GM13976 (cell line): ENCODE measurements around the gene COX17.

ENCODE experiments used
- DNase-seq: peaks from one replicate; pipeline ENCODE4 v3.0.0; 2012; ENCODE audit warnings: low spot score
- in situ Hi-C: fragments of 300-500 bp; cut with MboI; formaldehyde crosslinking; loops from one replicate; pipeline ENCODE4 v1.12.0; 2022; ENCODE audit warnings: low sequenced_read_pairs, mixed read lengths, inconsistent platforms; ENCODE audit not compliant: unreplicated experiment
- TF ChIP-seq, protein P1 (sequence below): IDR thresholded peaks from 2 replicates; pipeline ENCODE4 v1.5.1; 2012; ENCODE audit warnings: borderline replicate concordance, mild to moderate bottlenecking; ENCODE audit not compliant: insufficient read depth; ENCODE audit errors: extremely low read depth, missing control alignments, control extremely low read depth

Gene COX17

DNA sequence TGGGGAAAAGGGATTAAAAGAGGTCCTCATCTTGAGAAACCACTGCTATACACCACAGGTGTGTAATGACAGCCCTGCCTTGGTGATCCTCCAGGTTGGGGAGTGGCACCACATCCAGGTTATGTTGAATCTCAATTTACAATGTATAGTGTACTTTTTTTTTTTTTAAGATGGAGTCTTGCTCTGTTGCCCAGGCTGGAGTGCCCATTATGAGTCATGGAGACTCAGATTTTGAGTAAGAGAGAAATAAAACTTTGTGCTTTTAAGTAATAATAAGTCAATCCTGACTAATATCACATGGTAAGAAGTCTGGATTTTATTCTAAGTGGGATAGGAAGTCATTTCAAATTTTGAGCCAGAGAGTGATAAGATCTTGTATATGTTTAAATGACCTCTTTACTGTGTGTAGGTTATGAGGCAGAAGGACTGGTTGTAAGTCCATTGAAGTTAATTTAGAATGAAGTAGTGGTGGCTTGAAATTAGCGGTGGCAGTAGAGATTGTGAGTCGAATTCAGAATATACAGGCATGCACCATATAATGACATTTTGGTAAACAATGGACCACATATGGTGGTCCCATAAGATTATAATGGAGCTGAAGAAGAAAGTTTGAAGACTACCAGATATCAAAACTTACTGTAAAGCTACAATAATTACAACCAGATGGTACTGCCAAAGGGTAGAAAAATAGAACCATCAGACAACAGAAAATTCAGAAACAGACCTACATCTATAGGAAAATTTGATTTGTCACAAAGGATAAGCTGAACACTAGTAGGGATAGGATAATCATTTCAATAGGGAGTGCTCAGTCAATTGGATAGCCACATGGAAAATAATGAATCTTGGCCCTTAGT, 37.5 kb downstream of the COX17 start:
- in situ Hi-C loops = no loop called here
- no peak for DNase-seq
- TF ChIP-seq, protein P1, sequence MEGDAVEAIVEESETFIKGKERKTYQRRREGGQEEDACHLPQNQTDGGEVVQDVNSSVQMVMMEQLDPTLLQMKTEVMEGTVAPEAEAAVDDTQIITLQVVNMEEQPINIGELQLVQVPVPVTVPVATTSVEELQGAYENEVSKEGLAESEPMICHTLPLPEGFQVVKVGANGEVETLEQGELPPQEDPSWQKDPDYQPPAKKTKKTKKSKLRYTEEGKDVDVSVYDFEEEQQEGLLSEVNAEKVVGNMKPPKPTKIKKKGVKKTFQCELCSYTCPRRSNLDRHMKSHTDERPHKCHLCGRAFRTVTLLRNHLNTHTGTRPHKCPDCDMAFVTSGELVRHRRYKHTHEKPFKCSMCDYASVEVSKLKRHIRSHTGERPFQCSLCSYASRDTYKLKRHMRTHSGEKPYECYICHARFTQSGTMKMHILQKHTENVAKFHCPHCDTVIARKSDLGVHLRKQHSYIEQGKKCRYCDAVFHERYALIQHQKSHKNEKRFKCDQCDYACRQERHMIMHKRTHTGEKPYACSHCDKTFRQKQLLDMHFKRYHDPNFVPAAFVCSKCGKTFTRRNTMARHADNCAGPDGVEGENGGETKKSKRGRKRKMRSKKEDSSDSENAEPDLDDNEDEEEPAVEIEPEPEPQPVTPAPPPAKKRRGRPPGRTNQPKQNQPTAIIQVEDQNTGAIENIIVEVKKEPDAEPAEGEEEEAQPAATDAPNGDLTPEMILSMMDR = no peak

DNA sequence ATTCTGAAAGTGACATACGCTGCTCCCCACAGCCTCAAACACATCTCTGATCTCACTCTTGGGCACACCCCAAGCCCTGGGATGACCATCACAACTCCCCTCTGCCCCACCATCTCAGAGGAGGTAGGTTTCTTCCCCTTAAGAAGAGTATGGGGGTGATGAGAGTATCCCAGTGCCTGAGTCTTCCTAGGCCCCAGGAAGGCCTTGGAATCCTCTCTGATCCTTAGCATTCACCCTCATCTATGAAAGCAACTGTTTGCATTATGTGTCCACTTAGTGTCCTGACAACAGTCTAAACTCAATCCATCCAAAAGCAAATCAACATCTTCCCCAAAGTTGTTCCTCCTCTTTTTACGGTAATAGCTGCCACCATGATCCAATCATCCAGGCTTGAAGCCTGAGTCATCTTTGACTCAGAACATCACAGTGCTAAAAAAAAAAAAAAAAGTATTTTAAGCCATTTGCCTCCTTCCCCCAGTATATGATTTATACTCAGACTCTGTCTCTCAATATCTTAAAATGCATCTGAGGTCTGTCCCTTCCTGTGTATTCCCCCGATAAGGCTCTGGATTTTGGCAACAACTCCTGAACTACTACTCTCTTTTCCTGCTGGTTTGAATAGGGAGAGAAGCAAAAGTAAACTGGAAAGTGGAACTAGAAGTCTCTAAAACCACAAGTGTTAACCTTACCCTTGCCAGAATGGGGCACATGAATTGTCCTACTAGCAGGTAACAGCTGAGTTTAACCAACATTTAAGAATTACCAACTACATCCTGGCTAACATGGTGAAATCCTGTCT, 39.3 kb downstream of the COX17 start:
- in situ Hi-C loops = no loop called here
- TF ChIP-seq, protein P1 = no peak
- DNase-seq = no peak

DNA sequence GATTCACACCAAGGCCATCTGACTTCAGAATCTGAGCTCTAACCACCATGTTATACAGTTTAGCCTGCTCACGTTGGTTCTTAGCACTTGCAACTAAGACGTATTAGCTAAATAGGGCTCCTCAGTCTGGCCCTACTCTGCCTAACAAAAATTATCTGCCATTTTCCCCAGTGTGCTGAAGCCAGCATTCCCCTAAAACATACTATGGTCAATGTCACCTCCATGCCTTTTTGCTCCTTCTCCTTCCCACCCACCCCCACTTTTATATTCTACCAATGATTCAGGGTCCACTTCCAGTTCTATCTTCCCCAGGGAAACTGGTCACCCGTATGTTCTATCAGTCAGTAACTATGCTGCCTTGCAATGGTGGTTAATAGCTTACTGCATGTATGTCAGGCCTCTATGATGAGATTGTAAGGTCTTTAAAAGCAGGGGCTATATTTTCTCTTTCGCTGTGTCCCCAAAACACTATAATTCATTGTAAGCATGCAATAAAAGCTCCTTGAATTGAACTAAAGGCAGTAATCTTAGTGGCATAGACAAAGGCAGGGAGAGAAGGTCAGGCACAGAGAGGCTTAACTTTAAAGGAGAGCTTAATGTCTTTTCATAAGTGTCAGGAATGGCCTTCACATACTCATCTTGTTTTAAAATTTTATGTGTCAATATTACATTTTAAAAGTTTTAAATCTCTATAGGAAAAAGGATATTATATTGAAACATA, 40.2 kb downstream of the COX17 start:
- in situ Hi-C loops = no loop called here
- no peak for DNase-seq
- TF ChIP-seq, protein P1 = no peak

DNA sequence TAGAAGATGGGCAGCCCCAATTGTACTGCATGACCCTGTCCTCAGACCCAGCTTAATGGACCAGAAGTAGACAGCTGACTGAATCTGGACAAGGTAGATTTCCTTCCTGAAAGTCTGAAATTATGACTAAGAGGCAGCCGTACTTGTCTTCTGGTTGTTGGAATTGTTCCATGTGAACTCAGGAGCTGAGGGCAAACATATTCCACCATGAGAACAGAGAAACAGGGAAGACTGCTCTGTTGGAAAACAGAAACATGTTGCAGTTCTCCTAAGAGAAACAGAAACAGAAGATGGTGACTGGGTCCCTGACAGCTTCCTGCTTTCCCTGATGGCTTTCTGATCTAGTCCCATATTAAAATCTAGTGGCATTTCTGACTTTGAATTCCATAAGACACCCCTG, 41.0 kb downstream of the COX17 start:
- TF ChIP-seq, protein P1 = no peak
- DNase-seq = no peak
- in situ Hi-C loops = no loop called here

DNA sequence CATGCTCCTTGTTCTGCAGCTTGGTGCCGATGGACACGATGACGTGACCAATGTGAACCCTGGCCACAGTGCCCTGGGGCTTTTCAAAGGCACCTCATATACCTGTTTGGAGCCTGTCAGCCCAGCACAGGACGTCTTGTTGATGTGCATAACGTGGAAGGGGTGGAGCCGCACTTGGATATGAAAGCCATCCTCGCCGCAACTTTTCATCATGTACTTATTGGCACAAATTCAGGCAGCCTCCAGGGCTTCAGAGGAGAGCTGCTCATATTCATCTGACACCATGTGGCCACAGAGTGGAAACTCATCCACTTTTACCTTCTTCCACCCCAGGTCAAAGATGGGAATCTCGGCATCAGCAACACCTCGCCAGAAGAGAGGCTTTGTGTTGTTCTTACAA, 41.5 kb downstream of the COX17 start:
- TF ChIP-seq, protein P1 = no peak

DNA sequence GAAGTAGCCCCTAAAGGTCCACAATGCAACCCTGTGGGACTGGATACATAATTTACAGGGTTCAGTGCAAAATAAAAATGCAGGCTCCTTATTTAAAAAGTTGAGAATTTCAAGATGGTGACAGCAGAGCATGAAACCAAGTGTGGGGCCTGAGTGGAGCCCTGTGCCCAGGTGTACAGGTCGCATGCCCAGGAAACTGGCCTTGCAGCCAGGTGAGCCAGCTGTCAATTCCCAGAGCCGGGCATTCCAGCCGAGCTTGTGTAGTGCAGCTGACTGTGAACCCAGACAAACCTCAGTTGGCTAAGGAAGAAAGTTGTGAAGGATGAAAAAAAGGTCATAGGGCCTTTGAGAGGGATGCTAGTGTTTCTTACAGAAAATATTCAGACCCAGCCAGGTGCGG, 44.4 kb downstream of the COX17 start:
- TF ChIP-seq, protein P1 = no peak
- in situ Hi-C loops = no loop called here
- no peak for DNase-seq

More for the DNA sequence above, 41.5 kb downstream of the COX17 start:
- in situ Hi-C loops = no loop called here
- no peak for DNase-seq
